GM21381 (cell line): Measurements from ENCODE around the gene ZNF215.
"Not testable (repeated sequence)": the region's sequence is repeated elsewhere in the genome, so short reads cannot be mapped to it uniquely, and the experiment has no call there.

Experiments used
- ATAC-seq: cut with Tn5 transposase; IDR thresholded peaks from one replicate; pipeline ENCODE4 v1.9.1; 2021; ENCODE audit warnings: mild to moderate bottlenecking, moderate library complexity; ENCODE audit not compliant: unreplicated experiment

The ZNF215 gene

DNA sequence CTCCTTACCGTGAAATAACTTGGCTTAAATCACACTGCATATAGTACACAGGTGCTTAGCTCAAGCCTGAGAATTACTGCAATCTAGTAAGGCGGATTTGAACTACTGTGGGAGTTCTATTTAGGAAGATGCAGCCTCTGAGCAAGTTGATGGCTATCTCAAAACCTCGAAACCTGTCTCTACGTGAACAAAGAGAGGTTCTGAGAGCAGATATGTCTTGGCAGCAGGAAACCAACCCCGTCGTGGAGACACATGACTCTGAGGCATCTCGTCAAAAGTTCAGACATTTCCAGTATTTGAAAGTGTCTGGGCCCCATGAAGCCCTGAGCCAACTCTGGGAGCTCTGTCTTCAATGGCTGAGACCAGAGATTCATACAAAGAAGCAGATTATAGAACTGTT lies 5.9 kb downstream of the ZNF215 start:
- ATAC-seq: no peak

DNA sequence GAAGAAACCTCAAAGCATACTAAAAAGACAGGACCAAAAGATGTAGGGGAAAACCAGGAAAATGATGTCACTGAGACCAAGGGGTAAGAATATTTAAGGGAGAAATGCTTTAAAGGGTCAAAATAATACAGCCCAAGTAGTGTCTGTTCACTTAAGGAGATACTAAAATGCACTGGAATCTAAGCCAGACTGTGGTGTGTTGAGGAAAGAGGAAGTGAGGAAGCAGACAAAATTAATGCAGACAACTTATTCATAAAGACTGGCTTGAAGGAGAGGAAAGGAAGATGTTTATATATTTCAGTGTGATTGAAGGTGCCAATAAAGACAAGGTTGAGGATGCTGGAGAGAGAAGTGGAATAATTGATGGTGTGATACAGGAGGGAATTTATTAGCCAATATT lies 15.7 kb downstream of the ZNF215 start:
- no peak for ATAC-seq

DNA sequence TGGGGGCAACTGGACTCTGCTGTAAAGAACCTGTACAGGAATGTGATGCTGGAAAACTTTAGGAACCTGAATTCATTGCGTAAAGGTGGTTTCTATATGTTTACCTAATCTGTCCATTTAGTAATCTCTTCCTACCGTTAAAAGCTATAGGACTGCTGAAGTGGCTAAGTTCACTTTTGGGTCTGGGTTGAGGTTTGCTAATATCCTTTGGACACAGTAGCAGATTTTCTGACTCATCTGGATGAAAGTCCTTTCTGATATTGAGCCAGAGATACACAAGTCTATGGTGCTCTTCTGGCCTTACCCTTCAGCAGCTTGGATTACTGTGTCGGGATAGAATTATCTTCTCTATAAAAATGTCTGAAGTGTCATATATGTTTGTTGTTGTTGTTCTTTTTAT lies 16.9 kb downstream of the ZNF215 start:
- ATAC-seq: no peak

GRCh38 chr11:6954248-6954647 lies 28.0 kb downstream of the ZNF215 start:
- ATAC-seq: not testable (repeated sequence)

- ATAC-seq: no peak
Measured at GRCh38 chr11:6962141-6962540, 35.9 kb downstream of the ZNF215 start.

DNA sequence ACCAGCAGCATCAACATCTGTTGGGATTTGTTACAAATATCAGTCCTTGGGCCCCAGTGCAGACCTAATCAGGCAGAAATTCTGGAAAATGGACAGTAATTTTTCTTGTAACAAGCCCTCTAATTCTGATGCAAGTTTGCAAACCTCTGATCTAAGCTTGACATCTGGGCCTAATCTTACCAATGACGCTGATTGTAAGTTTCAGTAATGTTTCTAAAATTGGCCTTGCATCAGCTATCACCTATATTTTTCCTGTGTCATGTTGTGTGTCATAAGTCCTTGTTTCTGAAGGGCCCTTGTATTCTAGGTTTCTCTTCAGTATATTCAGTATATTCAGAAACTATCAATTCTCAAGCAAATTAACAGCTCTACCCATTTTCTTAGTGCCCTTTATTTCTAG lies 36.4 kb downstream of the ZNF215 start:
- no peak for ATAC-seq

DNA sequence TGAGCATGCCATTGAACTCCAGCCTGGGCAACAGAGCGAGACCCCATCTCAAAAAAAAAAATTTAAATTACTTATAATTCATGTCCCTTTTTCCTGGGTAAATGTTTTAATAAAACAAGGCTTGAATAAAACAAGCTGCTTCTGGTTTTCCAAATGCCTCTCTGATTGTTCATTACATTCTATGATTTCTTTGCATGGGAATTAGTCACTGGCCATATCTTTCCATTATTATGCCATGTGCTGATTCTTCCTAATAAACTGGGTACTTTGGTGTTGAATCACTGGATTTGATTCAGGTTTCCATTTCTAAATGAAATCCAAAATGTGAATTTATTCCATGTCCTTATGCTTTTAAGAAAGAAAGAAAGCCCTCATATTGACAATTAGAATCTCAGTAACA lies 42.6 kb downstream of the ZNF215 start:
- ATAC-seq: no peak

DNA sequence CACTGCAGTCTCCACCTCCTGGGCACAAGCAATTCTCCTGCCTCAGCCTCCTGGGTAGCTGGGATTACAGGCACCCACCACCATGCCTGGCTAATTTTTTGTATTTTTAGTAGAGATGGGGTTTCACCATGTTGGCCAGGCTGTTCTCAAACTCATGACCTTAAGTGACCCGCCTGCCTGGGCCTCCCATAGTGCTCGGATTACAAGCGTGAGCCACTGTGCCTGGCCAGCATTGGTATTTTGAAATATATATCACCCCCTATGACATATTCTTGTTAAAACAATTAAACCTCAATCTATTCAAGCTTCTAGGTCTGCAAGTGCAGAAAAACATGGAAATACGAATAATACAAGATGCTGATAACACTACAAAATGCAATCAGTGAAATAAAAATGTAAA lies 43.6 kb downstream of the ZNF215 start:
- ATAC-seq: not testable (repeated sequence)

DNA sequence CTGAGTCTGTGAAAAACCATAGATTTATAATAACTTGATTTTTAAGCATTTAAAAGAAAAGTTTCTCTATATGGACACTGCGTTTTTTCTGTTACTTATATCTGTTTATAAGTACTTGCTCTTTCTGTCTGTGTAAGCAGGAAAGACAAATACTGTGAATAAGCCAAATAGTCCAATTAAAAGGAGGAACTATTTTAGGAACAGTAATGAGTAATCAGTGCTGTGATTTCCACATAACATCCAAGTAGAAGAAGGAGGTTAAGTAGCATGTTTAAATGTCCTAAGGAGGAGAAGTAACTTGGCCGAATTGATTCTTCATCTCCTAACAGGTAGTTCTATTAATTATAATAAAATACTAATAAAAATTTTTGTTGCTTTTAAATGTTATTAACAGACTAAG lies 53.1 kb downstream of the ZNF215 start:
- ATAC-seq: no peak

- no peak for ATAC-seq
Measured at GRCh38 chr11:6986487-6986886, 60.3 kb downstream of the ZNF215 start.

DNA sequence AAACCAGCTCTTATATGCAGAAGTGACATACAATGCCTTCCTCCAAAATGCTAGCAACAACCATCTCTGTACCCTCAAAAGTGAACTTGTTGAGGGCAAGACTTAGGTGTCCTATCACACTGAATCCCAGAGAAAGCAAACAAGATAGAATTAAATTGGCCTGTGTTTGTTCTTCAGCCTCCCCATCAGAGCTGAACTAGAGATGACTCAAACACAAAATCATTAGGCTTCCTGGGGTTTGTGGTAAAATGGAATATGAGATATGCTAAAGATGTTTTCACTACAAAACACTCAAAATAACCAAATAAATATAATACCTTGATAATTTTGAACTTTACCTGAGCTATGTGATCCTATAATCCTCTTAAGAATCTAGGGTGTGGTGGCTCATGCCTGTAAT lies 62.3 kb downstream of the ZNF215 start:
- no peak for ATAC-seq

- ATAC-seq: no peak
Measured at GRCh38 chr11:6991227-6991626, 65.0 kb downstream of the ZNF215 start.

DNA sequence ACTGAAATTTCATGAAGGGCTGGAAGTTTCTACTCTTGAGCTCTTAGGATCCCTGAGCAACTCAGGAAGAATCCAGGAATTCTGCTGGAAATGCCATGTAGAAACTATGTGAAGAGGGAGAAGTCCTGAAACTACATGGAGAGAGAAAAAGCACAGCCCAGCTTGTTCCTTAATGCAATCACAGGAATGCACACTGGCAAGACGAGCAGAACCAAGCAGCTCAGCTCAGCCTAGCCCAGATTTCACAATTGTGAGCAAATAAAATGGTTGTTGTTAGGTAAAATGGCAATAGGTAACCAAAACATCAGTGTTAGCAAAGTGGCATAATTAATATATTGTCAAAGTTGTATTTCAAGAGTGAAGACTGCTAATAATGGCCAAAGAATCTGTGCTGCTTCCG lies 65.8 kb downstream of the ZNF215 start:
- no peak for ATAC-seq

DNA sequence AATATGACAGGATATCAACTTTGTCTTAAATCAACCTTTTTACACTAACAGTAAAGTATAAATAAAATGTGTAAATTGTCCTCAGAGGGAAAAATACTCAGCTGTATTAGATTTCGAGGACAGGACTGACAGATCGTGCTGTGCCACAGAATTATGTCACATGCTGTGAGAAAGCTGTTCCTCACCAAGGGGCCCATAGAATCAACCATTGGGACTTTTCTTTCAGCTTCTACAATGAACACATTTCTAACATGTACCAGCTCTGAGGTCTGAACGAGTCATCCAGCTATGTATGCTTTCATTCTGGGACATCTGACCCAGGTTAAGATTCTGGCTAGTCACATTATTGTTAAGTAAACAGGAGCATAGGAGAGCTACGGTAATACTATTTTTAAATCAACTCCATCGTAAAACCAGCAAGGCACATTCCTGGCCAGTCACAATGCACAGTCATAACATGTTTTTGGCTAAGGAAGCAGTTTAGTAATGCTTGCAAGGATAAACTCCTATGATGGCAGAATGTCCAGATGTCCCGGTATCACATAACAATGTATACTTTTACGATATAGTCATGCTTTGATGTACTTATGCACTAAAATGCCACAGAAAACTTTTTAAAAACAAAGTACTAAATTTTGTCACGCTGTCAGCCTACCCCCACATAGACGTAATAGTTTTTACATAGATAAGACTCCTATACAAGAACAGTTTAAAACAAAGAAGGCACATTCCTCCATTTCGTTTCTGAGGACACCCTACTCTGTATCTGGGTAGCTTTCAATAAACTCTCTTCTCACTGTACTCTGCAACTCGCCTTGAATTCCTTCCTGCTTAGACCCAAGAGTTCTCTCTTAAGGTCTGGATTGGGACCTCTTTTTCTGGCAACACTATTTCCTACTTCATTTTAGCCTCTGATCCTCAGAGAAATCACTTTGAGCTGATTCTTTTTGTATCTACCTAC lies 66.5 kb downstream of the ZNF215 start:
- no peak for ATAC-seq

DNA sequence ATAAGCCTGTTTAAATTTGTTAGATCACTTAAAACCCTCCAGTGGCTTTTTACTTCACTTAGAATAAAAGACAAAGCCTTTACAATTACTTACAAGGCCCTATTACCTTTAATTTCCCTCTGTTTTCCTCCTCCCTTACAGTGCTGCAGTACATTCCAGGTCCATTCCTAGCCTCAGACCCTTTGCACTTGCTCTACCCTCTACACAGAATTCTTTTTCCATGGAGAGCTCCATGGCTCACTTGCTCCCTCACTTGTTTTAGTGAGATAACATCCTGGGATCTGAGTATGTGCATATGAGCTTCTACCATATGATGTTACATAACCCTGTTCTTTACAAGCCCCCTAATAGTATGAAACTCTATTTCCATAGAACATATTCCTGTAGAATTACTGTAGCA lies 69.5 kb downstream of the ZNF215 start:
- ATAC-seq: no peak

DNA sequence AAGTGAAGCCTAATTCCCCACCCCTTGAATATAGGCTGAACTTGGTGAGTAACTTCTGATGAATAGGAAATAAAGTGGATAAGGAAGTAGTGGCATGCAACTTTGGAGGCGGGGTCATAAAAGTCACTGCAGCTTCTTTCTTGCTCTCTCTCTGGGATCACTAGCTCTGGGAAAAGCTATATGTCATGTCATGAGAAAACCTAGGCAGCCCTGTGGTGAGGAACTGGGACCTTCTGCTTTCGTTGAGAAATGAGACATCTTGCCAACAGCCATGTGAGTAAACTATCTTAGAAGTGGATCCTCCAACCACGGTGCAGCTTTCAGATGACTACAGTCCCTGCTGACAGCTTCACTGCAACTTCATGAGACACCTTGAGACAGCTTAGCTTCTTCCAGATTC lies 78.3 kb downstream of the ZNF215 start:
- no peak for ATAC-seq
